ENCODE results near the gene PIP4K2A. TPM values are rescaled to one million over a fixed set of nuclear protein-coding genes. Genes with fewer than 3 reads are reported as not detected.
"Not testable (repeated sequence)": the region's sequence is repeated elsewhere in the genome, so short reads cannot be mapped to it uniquely, and the experiment has no call there.

PIP4K2A gene
- total and polyA plus RNA-seq, 2 donors (not counting 3 experiments of a cell fraction or from before 2014, with no cell fraction given), result 11.8 to 32.6 TPM

DNA sequence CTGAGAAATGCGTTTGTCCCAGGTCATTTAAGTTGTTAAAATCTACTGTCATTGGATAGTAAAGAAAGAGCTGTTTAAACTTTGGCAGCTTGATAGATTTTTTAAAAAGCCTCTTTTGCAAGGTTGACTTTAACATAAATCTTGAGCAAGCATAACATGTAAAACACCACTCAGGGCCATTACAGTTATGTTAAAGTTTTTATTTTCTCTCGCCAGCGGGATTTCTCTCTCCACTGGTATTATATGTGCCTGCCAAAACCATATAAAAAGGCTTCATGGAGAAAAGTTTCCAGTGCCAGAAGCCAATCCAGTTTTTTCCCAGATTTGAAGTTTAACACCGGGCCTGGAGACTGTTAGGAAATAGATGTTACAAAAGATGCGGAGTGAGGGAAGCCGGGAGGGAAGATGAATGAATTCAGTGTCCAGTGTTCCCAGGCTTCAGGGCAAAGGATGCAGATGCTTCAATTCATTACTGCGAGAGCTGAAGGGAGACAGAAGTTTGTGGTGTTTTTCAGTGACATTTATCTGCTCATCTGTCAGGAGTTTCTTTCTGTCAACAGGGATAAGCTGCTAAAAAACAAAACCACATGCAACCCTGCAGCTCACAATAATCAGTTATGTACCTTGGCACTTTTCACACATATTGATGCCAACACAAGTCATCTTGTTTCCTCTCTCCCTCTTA, 213.6 kb downstream of the PIP4K2A start:
- Histone ChIP-seq H3K27me3 (ENCODE audit: control insufficient read depth in 2 of 2, insufficient read depth in 2 of 2, low read length in 2 of 2) (peaks cover 13 to 18% of the 10 kb centered on the region in 2 experiments), H4K20me1 (replicated peaks; ENCODE audit: control insufficient read depth, extremely low read depth, insufficient read depth, low read length) (no peaks in the 10 kb centered on the region), H2AFZ (ENCODE audit: low read depth, low read length) (no peak overlapping the region), H3K9me3 (replicated peaks; ENCODE audit: control insufficient read depth, insufficient read depth, low read length) (no peaks in the 10 kb centered on the region), H3K9me1 (replicated peaks; ENCODE audit: control insufficient read depth, extremely low read depth, insufficient read depth, low read length) (no peaks in the 10 kb centered on the region), H3K27ac (ENCODE audit: insufficient read depth, low read depth, low read length) (no peak overlapping the region), H3K79me2 (ENCODE audit: control insufficient read depth, insufficient read depth, low read length) (no peaks in the 10 kb centered on the region), H3K4me1 (ENCODE audit: control insufficient read depth, extremely low read depth, insufficient read depth, low read length) (no peaks in the 10 kb centered on the region), H3K9ac (replicated peaks; ENCODE audit: extremely low read depth, insufficient read depth, low read length) (no peak overlapping the region), H3K4me3 (replicated peaks in 1 of 3; ENCODE audit: insufficient read depth in 1 of 3, low read depth in 1 of 3, low read length in 3 of 3) (no peak overlapping the region), H3K4me2 (ENCODE audit: insufficient read depth, low read length) (no peak overlapping the region), H3K36me3 (ENCODE audit: control insufficient read depth in 2 of 2, extremely low read depth in 1 of 2, insufficient read depth in 2 of 2, low read length in 2 of 2) (no peaks in the 10 kb centered on the region)
- FAIRE-seq (no peak), DNase-seq (ENCODE audit: low read depth, low spot score) (no peak)
- BruUV-seq (replicated peaks), result no TSS peak
- dilution Hi-C loops (cut with MboI; ENCODE audit: extremely low pct_ligation_motif_present, low sequenced_read_pairs) (no loop called here), intact Hi-C loops (cut with micrococcal nuclease) (no loop called here)
- TF ChIP-seq EZH2 (IDR thresholded peaks at IDR 0.05; ENCODE audit: borderline replicate concordance, low read depth, low read length, severe bottlenecking), result no peak
- TF ChIP-seq POLR2AphosphoS5 (IDR thresholded peaks at IDR 0.05; ENCODE audit: insufficient read depth, low read depth, low read length), result no peak
- TF ChIP-seq MYC (IDR thresholded peaks at IDR 0.05; ENCODE audit: low read depth, low read length), result no peak
- TF ChIP-seq, protein P1, sequence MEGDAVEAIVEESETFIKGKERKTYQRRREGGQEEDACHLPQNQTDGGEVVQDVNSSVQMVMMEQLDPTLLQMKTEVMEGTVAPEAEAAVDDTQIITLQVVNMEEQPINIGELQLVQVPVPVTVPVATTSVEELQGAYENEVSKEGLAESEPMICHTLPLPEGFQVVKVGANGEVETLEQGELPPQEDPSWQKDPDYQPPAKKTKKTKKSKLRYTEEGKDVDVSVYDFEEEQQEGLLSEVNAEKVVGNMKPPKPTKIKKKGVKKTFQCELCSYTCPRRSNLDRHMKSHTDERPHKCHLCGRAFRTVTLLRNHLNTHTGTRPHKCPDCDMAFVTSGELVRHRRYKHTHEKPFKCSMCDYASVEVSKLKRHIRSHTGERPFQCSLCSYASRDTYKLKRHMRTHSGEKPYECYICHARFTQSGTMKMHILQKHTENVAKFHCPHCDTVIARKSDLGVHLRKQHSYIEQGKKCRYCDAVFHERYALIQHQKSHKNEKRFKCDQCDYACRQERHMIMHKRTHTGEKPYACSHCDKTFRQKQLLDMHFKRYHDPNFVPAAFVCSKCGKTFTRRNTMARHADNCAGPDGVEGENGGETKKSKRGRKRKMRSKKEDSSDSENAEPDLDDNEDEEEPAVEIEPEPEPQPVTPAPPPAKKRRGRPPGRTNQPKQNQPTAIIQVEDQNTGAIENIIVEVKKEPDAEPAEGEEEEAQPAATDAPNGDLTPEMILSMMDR (IDR thresholded peaks at IDR 0.05; ENCODE audit: extremely low read depth in 1 of 2, insufficient read depth in 1 of 2, low read depth in 1 of 2, low read length in 2 of 2), result no peak
- TF ChIP-seq GATA2 (IDR thresholded peaks at IDR 0.05; ENCODE audit: insufficient read depth, insufficient read length, low read depth, low read length), result no peak
- TF ChIP-seq FOS (IDR thresholded peaks at IDR 0.05; ENCODE audit: borderline replicate concordance, insufficient read depth, low read length), result no peak
- no peak for TF ChIP-seq JUN (IDR thresholded peaks at IDR 0.05; ENCODE audit: borderline replicate concordance, insufficient read depth, insufficient read length, low read depth)
- TF ChIP-seq, protein P2, sequence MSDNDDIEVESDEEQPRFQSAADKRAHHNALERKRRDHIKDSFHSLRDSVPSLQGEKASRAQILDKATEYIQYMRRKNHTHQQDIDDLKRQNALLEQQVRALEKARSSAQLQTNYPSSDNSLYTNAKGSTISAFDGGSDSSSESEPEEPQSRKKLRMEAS (IDR thresholded peaks at IDR 0.05; ENCODE audit: insufficient read depth, insufficient read length), result no peak
- TF ChIP-seq POLR2A (IDR thresholded peaks at IDR 0.05; ENCODE audit: low read depth, low read length), result no peak
- POLR2A ChIA-PET, result no interaction called here
- CTCF ChIA-PET, result no interaction called here

DNA sequence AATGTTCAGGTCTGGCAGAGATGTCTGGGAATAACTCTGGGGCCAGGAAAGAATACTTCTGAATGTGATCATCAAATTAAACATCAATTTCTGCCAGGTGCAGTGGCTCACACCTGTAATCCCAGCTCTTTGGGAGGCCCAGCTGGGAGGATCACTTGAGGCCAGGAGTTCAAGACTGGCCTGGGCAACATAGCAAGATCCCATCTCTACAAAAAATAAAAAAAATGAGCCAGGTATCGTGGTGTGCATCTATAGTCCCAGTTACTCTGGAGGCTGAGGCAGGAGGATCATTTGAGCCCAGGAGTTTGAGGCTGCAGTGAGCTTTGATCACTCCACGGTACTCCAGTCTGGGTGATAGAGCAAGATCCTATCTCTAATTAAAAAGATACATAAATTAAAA, 214.4 kb downstream of the PIP4K2A start:
- H3K9me1 ChIP-seq (replicated peaks; ENCODE audit: control insufficient read depth, extremely low read depth, insufficient read depth, low read length); H3K9me3 ChIP-seq (replicated peaks; ENCODE audit: control insufficient read depth, insufficient read depth, low read length); BruUV-seq (replicated peaks); intact Hi-C loops (cut with micrococcal nuclease); H3K4me1 ChIP-seq (ENCODE audit: control insufficient read depth, extremely low read depth, insufficient read depth, low read length); dilution Hi-C loops (cut with MboI; ENCODE audit: extremely low pct_ligation_motif_present, low sequenced_read_pairs); DNase-seq (ENCODE audit: low read depth, low spot score); H3K79me2 ChIP-seq (ENCODE audit: control insufficient read depth, insufficient read depth, low read length); H3K36me3 ChIP-seq (ENCODE audit: control insufficient read depth in 2 of 2, extremely low read depth in 1 of 2, insufficient read depth in 2 of 2, low read length in 2 of 2); FAIRE-seq; H2AFZ ChIP-seq (ENCODE audit: low read depth, low read length); H3K27ac ChIP-seq (ENCODE audit: insufficient read depth, low read depth, low read length); H3K4me2 ChIP-seq (ENCODE audit: insufficient read depth, low read length); CTCF ChIA-PET; H3K4me3 ChIP-seq (replicated peaks in 1 of 3; ENCODE audit: insufficient read depth in 1 of 3, low read depth in 1 of 3, low read length in 3 of 3); POLR2A ChIA-PET; H4K20me1 ChIP-seq (replicated peaks; ENCODE audit: control insufficient read depth, extremely low read depth, insufficient read depth, low read length); H3K9ac ChIP-seq (replicated peaks; ENCODE audit: extremely low read depth, insufficient read depth, low read length): not testable (repeated sequence)
- H3K27me3 ChIP-seq (ENCODE audit: control insufficient read depth in 2 of 2, insufficient read depth in 2 of 2, low read length in 2 of 2), result peaks cover 15 to 18% of the 10 kb centered on the region in 2 experiments
